WTC11 (cell line): ENCODE data around the gene DKK3.

ENCODE experiments used
- CREM ChIP-seq: sonication (generic); formaldehyde crosslinking; IDR thresholded peaks from 2 replicates; pipeline ENCODE4 v1.8.1; 2022; ENCODE audit warnings: mild to moderate bottlenecking, missing genetic modification reagents, moderate library complexity
- HMGXB4 ChIP-seq: sonication (generic); formaldehyde crosslinking; IDR thresholded peaks from 2 replicates; pipeline ENCODE4 v1.8.1; 2023; ENCODE audit warnings: mild to moderate bottlenecking, moderate library complexity, missing genetic modification reagents

GRCh38 chr11:11948242-11948947 is 60.0 kb downstream of the DKK3 start:
- TF ChIP-seq HMGXB4 (CRISPR knock-in tag) = no peak
- TF ChIP-seq CREM = no peak
